CD4-positive, alpha-beta memory T cell (primary cell): ENCODE results near the gene RERE. TPM values are rescaled to one million over a fixed set of nuclear protein-coding genes. Genes with fewer than 3 reads are reported as not detected.
A peak's percentile ranks its signal among the peaks of the same experiment; 100 is the strongest.

Source experiments
- CTCF ChIA-PET: fragments of 350-600 bp; sonication (Branson Sonifier 250); formaldehyde crosslinking; loops from one replicate; lab custom pipeline; 2021; ENCODE audit warnings: inconsistent platforms; ENCODE audit not compliant: partially characterized antibody; lab: Charles Lee
- POLR2A ChIA-PET: fragments of 350-600 bp; sonication (Branson Sonifier 250); formaldehyde crosslinking; loops from one replicate; lab custom pipeline; 2021; ENCODE audit not compliant: partially characterized antibody; lab: Charles Lee
- DNase-seq, 5 donors: peaks; one replicate each; pipeline versions ENCODE4 v3.0.0 to v3.0.0-alpha.2; 2020 to 2022; ENCODE audit warnings: mixed read lengths in 1 of 5
- H3K27ac ChIP-seq: one replicate; pipeline ENCODE4 v1.7.0; 2013; ENCODE audit warnings: low read depth, low read length
- H3K27me3 ChIP-seq: 2 replicates; pipeline ENCODE4 v1.7.0; 2013; ENCODE audit warnings: mild to moderate bottlenecking, low read length, moderate library complexity; ENCODE audit not compliant: insufficient read depth
- H3K36me3 ChIP-seq: 2 replicates; pipeline ENCODE4 v1.7.0; 2013; ENCODE audit warnings: mild to moderate bottlenecking, low read length, moderate library complexity; ENCODE audit not compliant: insufficient read depth
- H3K4me1 ChIP-seq: 2 replicates; pipeline ENCODE4 v1.7.0; 2013; ENCODE audit warnings: mild to moderate bottlenecking, low read length, moderate library complexity; ENCODE audit not compliant: insufficient read depth
- H3K4me3 ChIP-seq, 2 donors: one replicate each; pipeline ENCODE4 v1.7.0; 2013; ENCODE audit warnings: low read length in 2 of 2, mild to moderate bottlenecking in 1 of 2
- H3K9me3 ChIP-seq, 2 donors: one replicate each; pipeline ENCODE4 v1.7.0; 2013; ENCODE audit warnings: low read length in 2 of 2, control low read depth in 1 of 2; ENCODE audit not compliant: control insufficient read depth in 1 of 2
- H3K27ac Mint-ChIP-seq, 7 donors: one replicate each; pipeline ENCODE4 v1.8.0; 2020 to 2021; ENCODE audit warnings: mixed read lengths in 7 of 7, mild to moderate bottlenecking in 6 of 7, inconsistent platforms in 3 of 7, moderate library complexity in 3 of 7
- H3K27me3 Mint-ChIP-seq, 2 donors: one replicate each; pipeline ENCODE4 v1.8.0; 2020 to 2021; ENCODE audit warnings: mixed read lengths in 2 of 2
- H3K36me3 Mint-ChIP-seq, 2 donors: one replicate each; pipeline ENCODE4 v1.8.0; 2020 to 2021; ENCODE audit warnings: mixed read lengths in 2 of 2, inconsistent platforms in 1 of 2, mild to moderate bottlenecking in 1 of 2
- H3K4me1 Mint-ChIP-seq, 4 donors: one replicate each; pipeline ENCODE4 v1.8.0; 2020 to 2021; ENCODE audit warnings: mixed read lengths in 4 of 4, mild to moderate bottlenecking in 1 of 4
- H3K4me3 Mint-ChIP-seq, 8 donors: one replicate each; pipeline ENCODE4 v1.8.0; 2020 to 2021; ENCODE audit warnings: mixed read lengths in 8 of 8, mild to moderate bottlenecking in 7 of 8, moderate library complexity in 6 of 8, inconsistent platforms in 3 of 8
- H3K9me3 Mint-ChIP-seq, 8 donors: one replicate each; pipeline ENCODE4 v1.8.0; 2020 to 2021; ENCODE audit warnings: mixed read lengths in 8 of 8, mild to moderate bottlenecking in 5 of 8, inconsistent platforms in 3 of 8, moderate library complexity in 1 of 8
- intact Hi-C: fragments of 100-400 bp; cut with micrococcal nuclease; formaldehyde crosslinking; loops from one replicate; pipeline ENCODE4 v1.15.1; 2023
- polyA plus RNA-seq, 2 donors: library from polyadenylated mRNA; unstranded; fragments of 300-500 nt; fragmentation: Illumina TruSeq; gene quantifications; one replicate each; pipeline ENCODE4 v1.2.3, GENCODE V29; 2021
- total RNA-seq, 2 experiments: library from RNA; stranded (reverse); gene quantifications; one replicate each; pipeline ENCODE4 v1.2.3, GENCODE V29; 2021

RERE gene
- total and polyA plus RNA-seq, 4 experiments from 2014 or later: 0.38 to 117 (median 60.3) TPM

GRCh38 chr1:8551057-8551456 is 266.4 kb downstream of the RERE start:
- CTCF ChIA-PET: interaction anchor here (0.9 to 5.0 kb wide), 4 partner anchors 11 to 298 kb away, joined by 3 to 28 read pairs (median 5); no protein-coding TSS in a partner anchor
- intact Hi-C loops: no loop called here
- H3K4me1 Mint-ChIP-seq: peaks cover 0 to 16% (median 7%) of the 10 kb centered on the region in 4 donors
- H3K4me3 ChIP-seq: no peak overlapping the region
- H3K4me3 Mint-ChIP-seq: no peak overlapping the region
- POLR2A ChIA-PET: interaction anchor here (0.9 kb wide), 1 partner anchor 93 kb away, joined by 4 read pairs; no protein-coding TSS in a partner anchor
- no peaks in the 10 kb centered on the region for H3K27me3 ChIP-seq
- H3K4me1 ChIP-seq: no peaks in the 10 kb centered on the region
- H3K36me3 ChIP-seq: no peaks in the 10 kb centered on the region
- no peaks in the 10 kb centered on the region for H3K9me3 ChIP-seq
- no peaks in the 10 kb centered on the region for H3K9me3 Mint-ChIP-seq
- DNase-seq: no peak
- peaks cover 0 to 7% of the 10 kb centered on the region in 2 donors for H3K36me3 Mint-ChIP-seq
- H3K27me3 Mint-ChIP-seq: no peaks in the 10 kb centered on the region
- H3K27ac ChIP-seq: no peak overlapping the region
- H3K27ac Mint-ChIP-seq: no peak overlapping the region

DNA sequence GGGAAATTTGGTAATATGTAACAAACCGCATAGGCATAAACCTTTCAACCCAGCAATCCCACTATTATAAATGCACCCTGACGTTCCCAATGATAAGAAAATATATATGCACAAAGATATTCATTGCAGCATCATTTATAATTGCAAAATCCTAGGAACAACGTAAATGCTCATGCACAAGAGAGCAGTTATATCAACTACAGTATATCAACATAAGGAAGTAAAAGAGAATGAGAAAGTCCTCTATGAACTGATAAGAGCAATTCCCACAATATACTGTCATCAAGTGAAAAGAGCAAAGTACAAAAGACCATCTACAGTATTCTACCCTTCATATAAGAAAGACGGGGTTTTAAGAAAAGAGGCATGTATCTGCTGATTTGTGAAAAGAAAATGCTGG is 269.6 kb downstream of the RERE start:
- CTCF ChIA-PET: no interaction called here
- H3K27ac Mint-ChIP-seq: no peak overlapping the region
- intact Hi-C loops: no loop called here
- POLR2A ChIA-PET: no interaction called here
- no peak for DNase-seq
- peaks cover 5 to 21% (median 10%) of the 10 kb centered on the region in 4 donors for H3K4me1 Mint-ChIP-seq
- peaks cover 9 to 19% of the 10 kb centered on the region in 2 donors for H3K36me3 Mint-ChIP-seq
- Histone ChIP-seq H3K9me3 (no peaks in the 10 kb centered on the region), H3K27ac (no peak overlapping the region), H3K4me3 (no peak overlapping the region), H3K4me1 (no peaks in the 10 kb centered on the region), H3K36me3 (no peaks in the 10 kb centered on the region), H3K27me3 (no peaks in the 10 kb centered on the region)
- no peaks in the 10 kb centered on the region for H3K27me3 Mint-ChIP-seq
- H3K9me3 Mint-ChIP-seq: peaks cover 0 to 9% (median 3%) of the 10 kb centered on the region in 8 donors
- no peak overlapping the region for H3K4me3 Mint-ChIP-seq

- POLR2A ChIA-PET: no interaction called here
- intact Hi-C loops: no loop called here
- Mint-ChIP-seq H3K27ac (peak overlapping the region in 1 of 7 donors; percentile 21), H3K36me3 (peaks cover 9 to 18% of the 10 kb centered on the region in 2 donors), H3K4me3 (peak overlapping the region in 1 of 8 donors; percentile 44), H3K9me3 (peaks cover 0 to 9% (median 3%) of the 10 kb centered on the region in 8 donors), H3K27me3 (no peaks in the 10 kb centered on the region), H3K4me1 (peaks cover 4 to 16% (median 8%) of the 10 kb centered on the region in 4 donors)
- Histone ChIP-seq H3K9me3 (no peaks in the 10 kb centered on the region), H3K27ac (no peak overlapping the region), H3K4me1 (no peaks in the 10 kb centered on the region), H3K4me3 (no peak overlapping the region), H3K27me3 (no peaks in the 10 kb centered on the region), H3K36me3 (no peaks in the 10 kb centered on the region)
- CTCF ChIA-PET: interaction anchor here (0.8 kb wide), 1 partner anchor 11 kb away, joined by 3 read pairs; no protein-coding TSS in a partner anchor
- DNase-seq: peak in 1 of 5 donors; percentile 61
Measured at GRCh38 chr1:8545078-8545477, 272.4 kb downstream of the RERE start.

DNA sequence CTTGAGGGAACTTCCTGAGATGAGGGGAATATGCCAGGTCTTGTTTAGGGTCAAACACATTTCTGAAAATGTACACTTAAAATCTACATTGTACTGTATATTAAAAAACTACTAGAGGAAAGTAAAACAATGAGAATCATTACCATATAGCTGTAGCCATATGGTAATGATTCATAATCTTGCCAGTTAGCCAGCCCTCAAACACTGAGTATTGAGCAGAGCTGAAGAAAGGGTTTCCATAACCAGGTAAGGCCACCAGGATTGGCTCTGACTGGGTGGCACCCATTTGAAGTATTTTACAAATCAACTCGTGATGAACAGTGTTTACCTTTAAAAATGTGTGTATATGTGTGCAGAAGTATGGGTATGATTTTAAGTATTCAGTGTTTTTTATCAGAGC is 272.8 kb downstream of the RERE start:
- no peaks in the 10 kb centered on the region for H3K4me1 ChIP-seq
- CTCF ChIA-PET: interaction anchor here (0.8 kb wide), 1 partner anchor 11 kb away, joined by 3 read pairs; no protein-coding TSS in a partner anchor
- Mint-ChIP-seq H3K9me3 (peaks cover 0 to 9% (median 3%) of the 10 kb centered on the region in 8 donors), H3K4me1 (peaks cover 6 to 16% (median 9%) of the 10 kb centered on the region in 4 donors), H3K4me3 (no peak overlapping the region), H3K27me3 (no peaks in the 10 kb centered on the region), H3K27ac (no peak overlapping the region), H3K36me3 (peaks cover 9 to 19% of the 10 kb centered on the region in 2 donors)
- no peaks in the 10 kb centered on the region for H3K9me3 ChIP-seq
- H3K27me3 ChIP-seq: no peaks in the 10 kb centered on the region
- no peak overlapping the region for H3K4me3 ChIP-seq
- no peak overlapping the region for H3K27ac ChIP-seq
- intact Hi-C loops: no loop called here
- POLR2A ChIA-PET: interaction anchor here (1.0 kb wide), 1 partner anchor 28 kb away, joined by 3 read pairs; no protein-coding TSS in a partner anchor
- no peaks in the 10 kb centered on the region for H3K36me3 ChIP-seq
- no peak for DNase-seq

- peaks cover 0 to 9% (median 3%) of the 10 kb centered on the region in 8 donors for H3K9me3 Mint-ChIP-seq
- intact Hi-C loops: no loop called here
- POLR2A ChIA-PET: interaction anchor here (1.0 kb wide), 1 partner anchor 28 kb away, joined by 3 read pairs; no protein-coding TSS in a partner anchor
- H3K4me1 Mint-ChIP-seq: peaks cover 8 to 16% (median 10%) of the 10 kb centered on the region in 4 donors
- no peak overlapping the region for H3K27ac Mint-ChIP-seq
- no peaks in the 10 kb centered on the region for H3K27me3 Mint-ChIP-seq
- no peak overlapping the region for H3K4me3 Mint-ChIP-seq
- peaks cover 12 to 21% of the 10 kb centered on the region in 2 donors for H3K36me3 Mint-ChIP-seq
- Histone ChIP-seq H3K4me1 (no peaks in the 10 kb centered on the region), H3K27me3 (no peaks in the 10 kb centered on the region), H3K36me3 (no peaks in the 10 kb centered on the region), H3K4me3 (no peak overlapping the region), H3K27ac (no peak overlapping the region), H3K9me3 (no peaks in the 10 kb centered on the region)
- CTCF ChIA-PET: no interaction called here
- no peak for DNase-seq
Measured at GRCh38 chr1:8543965-8544364, 273.5 kb downstream of the RERE start.

DNA sequence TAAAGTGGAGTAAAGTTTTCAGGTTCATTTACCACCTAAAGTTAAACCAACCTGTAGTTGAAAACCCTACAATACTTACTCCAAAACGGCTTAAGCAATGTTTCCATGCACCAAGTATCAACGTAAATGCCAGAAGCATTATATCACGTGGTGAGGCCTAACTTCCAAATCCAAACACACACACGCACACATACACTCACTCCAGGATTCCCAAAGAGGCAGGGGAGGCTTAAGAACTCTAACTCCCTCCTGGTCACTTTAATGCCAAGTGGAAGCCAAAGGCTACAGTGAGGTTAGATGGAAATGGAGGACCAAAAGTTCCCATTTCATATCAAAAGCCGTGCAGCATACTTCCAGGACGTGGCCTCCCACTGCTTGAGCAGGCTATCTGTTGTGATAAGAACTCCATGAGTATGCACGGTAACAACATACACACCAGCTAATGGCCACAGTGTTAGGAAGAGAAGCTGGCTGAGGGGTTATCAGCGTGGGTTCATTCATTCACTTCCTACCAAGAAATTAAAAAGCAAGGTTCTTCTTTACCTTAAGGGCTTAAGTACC is 275.4 kb downstream of the RERE start:
- Histone ChIP-seq H3K4me3 (no peak overlapping the region), H3K27ac (no peak overlapping the region), H3K4me1 (no peaks in the 10 kb centered on the region), H3K9me3 (no peaks in the 10 kb centered on the region), H3K36me3 (no peaks in the 10 kb centered on the region), H3K27me3 (no peaks in the 10 kb centered on the region)
- no peak overlapping the region for H3K4me3 Mint-ChIP-seq
- H3K36me3 Mint-ChIP-seq: peaks cover 12 to 21% of the 10 kb centered on the region in 2 donors
- ChIA-PET POLR2A (no interaction called here), CTCF (no interaction called here)
- intact Hi-C loops: no loop called here
- peaks cover 8 to 13% (median 9%) of the 10 kb centered on the region in 4 donors for H3K4me1 Mint-ChIP-seq
- H3K9me3 Mint-ChIP-seq: peaks cover 0 to 9% (median 3%) of the 10 kb centered on the region in 8 donors
- no peak for DNase-seq
- no peaks in the 10 kb centered on the region for H3K27me3 Mint-ChIP-seq
- peak overlapping the region in 1 of 7 donors; percentile 13 for H3K27ac Mint-ChIP-seq

DNA sequence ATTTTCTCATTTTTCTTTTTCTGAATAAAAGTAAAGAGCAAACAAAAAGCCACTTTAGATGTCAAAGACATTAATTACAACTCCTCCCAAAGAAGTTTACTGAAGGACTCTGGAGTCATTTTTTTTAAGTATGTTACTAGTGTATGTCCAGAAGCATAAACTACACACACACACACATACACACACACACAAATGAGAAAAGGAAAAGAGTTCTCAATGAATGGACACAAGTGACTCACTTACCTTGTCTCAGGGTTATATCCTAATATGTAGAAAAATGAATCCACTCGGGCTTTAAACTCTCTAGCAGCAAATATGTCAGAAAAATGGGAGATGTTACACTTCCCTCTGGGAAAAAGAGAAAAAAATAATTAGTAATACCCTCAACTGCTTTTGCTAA is 276.5 kb downstream of the RERE start:
- H3K36me3 Mint-ChIP-seq: peaks cover 13 to 24% of the 10 kb centered on the region in 2 donors
- no peak overlapping the region for H3K27ac ChIP-seq
- no peak overlapping the region for H3K4me3 Mint-ChIP-seq
- peaks cover 0 to 9% (median 3%) of the 10 kb centered on the region in 8 donors for H3K9me3 Mint-ChIP-seq
- H3K27me3 ChIP-seq: no peaks in the 10 kb centered on the region
- H3K36me3 ChIP-seq: no peaks in the 10 kb centered on the region
- H3K27ac Mint-ChIP-seq: no peak overlapping the region
- intact Hi-C loops: no loop called here
- H3K4me1 ChIP-seq: no peaks in the 10 kb centered on the region
- ChIA-PET POLR2A (no interaction called here), CTCF (no interaction called here)
- H3K9me3 ChIP-seq: no peaks in the 10 kb centered on the region
- no peak for DNase-seq
- H3K27me3 Mint-ChIP-seq: no peaks in the 10 kb centered on the region
- H3K4me1 Mint-ChIP-seq: peaks cover 8 to 13% (median 10%) of the 10 kb centered on the region in 4 donors
- H3K4me3 ChIP-seq: no peak overlapping the region
